Adrenal gland (tissue), 5 donors: ENCODE measurements around the gene PIK3AP1.

Experiments used
- CTCF ChIP-seq, 6 experiments: fragments of 450-650 bp in 4 of 6; fragments of 200-600 bp in 2 of 6; sonication (generic) in 1 of 6; IDR thresholded peaks; 1 replicate in 5 of 6; 2 replicates in 1 of 6; pipeline versions ENCODE4 v1.5.1 to v1.8.0; 2016 to 2021; ENCODE audit warnings: antibody characterized with exemption in 6 of 6, mild to moderate bottlenecking in 2 of 6, moderate library complexity in 1 of 6
- POLR2A ChIP-seq, 2 donors: fragments of 450-650 bp; IDR thresholded peaks; one replicate each; pipeline ENCODE4 v1.6.1; 2017; ENCODE audit warnings: antibody characterized with exemption in 2 of 2, mild to moderate bottlenecking in 2 of 2, moderate library complexity in 1 of 2
- donor health status: DM: no; HTN: no; CAD: no.

GRCh38 chr10:96666741-96667140 is 53.6 kb downstream of the PIK3AP1 start:
- no peak for TF ChIP-seq CTCF (IDR thresholded peaks at IDR 0.05)
- no peak for TF ChIP-seq POLR2A (IDR thresholded peaks at IDR 0.05)
